Activated T-cell treated with anti-CD3 and anti-CD28 coated beads, Interleukin-2, amount 50 U/mL, for 4 hours (primary cell): Measurements from ENCODE around the gene CAVIN2. TPM values are rescaled to one million over a fixed set of nuclear protein-coding genes. Genes with fewer than 3 reads are reported as not detected.

ENCODE experiments used
- ATAC-seq, 2 donors: fragments of 200-7000 bp; cut with Tn5 transposase; one replicate each; pipeline ENCODE4 v1.10.0; 2021
- DNase-seq: peaks from one replicate; pipeline ENCODE4 v3.0.0-alpha.2; 2020
- H3K27me3 Mint-ChIP-seq: one replicate; pipeline ENCODE4 v1.8.0; 2021; ENCODE audit warnings: low read depth, mixed read lengths
- H3K36me3 Mint-ChIP-seq: one replicate; pipeline ENCODE4 v1.8.0; 2022; ENCODE audit warnings: mixed read lengths; ENCODE audit not compliant: insufficient read depth
- H3K4me1 Mint-ChIP-seq: one replicate; pipeline ENCODE4 v1.8.0; 2021; ENCODE audit warnings: low read depth, mixed read lengths
- H3K4me3 Mint-ChIP-seq: one replicate; pipeline ENCODE4 v1.8.0; 2021; ENCODE audit warnings: mild to moderate bottlenecking, moderate library complexity, mixed read lengths
- H3K9me3 Mint-ChIP-seq: one replicate; pipeline ENCODE4 v1.8.0; 2021; ENCODE audit warnings: mixed read lengths
- total RNA-seq, 3 donors: library from RNA; stranded (reverse); gene quantifications; one replicate each; pipeline ENCODE4 v1.2.1, GENCODE V29; 2021

The CAVIN2 gene
- total RNA-seq, 3 donors from 2014 or later = 0.08 to 0.38 (median 0.33) TPM

- peaks cover 10% of the 10 kb centered on the region for H3K27me3 Mint-ChIP-seq
- ATAC-seq (no peak), DNase-seq (no peak)
- no peak overlapping the region for H3K4me3 Mint-ChIP-seq
- H3K4me1 Mint-ChIP-seq = no peaks in the 10 kb centered on the region
- no peaks in the 10 kb centered on the region for H3K9me3 Mint-ChIP-seq
- H3K36me3 Mint-ChIP-seq = no peaks in the 10 kb centered on the region
Observed at GRCh38 chr2:191856111-191856876, 9.4 kb upstream of the CAVIN2 start.

- no peaks in the 10 kb centered on the region for H3K4me1 Mint-ChIP-seq
- H3K36me3 Mint-ChIP-seq = no peaks in the 10 kb centered on the region
- H3K4me3 Mint-ChIP-seq = no peak overlapping the region
- ATAC-seq (no peak), DNase-seq (no peak)
- peaks cover 8% of the 10 kb centered on the region for H3K27me3 Mint-ChIP-seq
- no peaks in the 10 kb centered on the region for H3K9me3 Mint-ChIP-seq
Observed at GRCh38 chr2:191855382-191855781, 8.5 kb upstream of the CAVIN2 start.

GRCh38 chr2:191854382-191855372, 7.8 kb upstream of the CAVIN2 start:
- DNase-seq (no peak), ATAC-seq (no peak)
- Mint-ChIP-seq H3K4me3 (no peak overlapping the region), H3K9me3 (no peaks in the 10 kb centered on the region), H3K36me3 (no peaks in the 10 kb centered on the region), H3K27me3 (peaks cover 12% of the 10 kb centered on the region), H3K4me1 (no peaks in the 10 kb centered on the region)

- H3K27me3 Mint-ChIP-seq = peaks cover 15% of the 10 kb centered on the region
- no peaks in the 10 kb centered on the region for H3K4me1 Mint-ChIP-seq
- ATAC-seq (no peak), DNase-seq (no peak)
- H3K4me3 Mint-ChIP-seq = no peak overlapping the region
- H3K9me3 Mint-ChIP-seq = no peaks in the 10 kb centered on the region
- H3K36me3 Mint-ChIP-seq = no peaks in the 10 kb centered on the region
Observed at GRCh38 chr2:191853843-191854242, 7.0 kb upstream of the CAVIN2 start.

- Mint-ChIP-seq H3K27me3 (peaks cover 29% of the 10 kb centered on the region), H3K36me3 (no peaks in the 10 kb centered on the region)
- ATAC-seq = no peak
Observed at GRCh38 chr2:191851158-191851557, 4.3 kb upstream of the CAVIN2 start.

GRCh38 chr2:191848771-191849767, 2.2 kb upstream of the CAVIN2 start:
- peaks cover 4% of the 10 kb centered on the region for H3K4me1 Mint-ChIP-seq
- H3K9me3 Mint-ChIP-seq = no peaks in the 10 kb centered on the region
- no peaks in the 10 kb centered on the region for H3K36me3 Mint-ChIP-seq
- ATAC-seq = no peak
- peaks cover 34% of the 10 kb centered on the region for H3K27me3 Mint-ChIP-seq
- H3K4me3 Mint-ChIP-seq = no peak overlapping the region
- DNase-seq = no peak

More at GRCh38 chr2:191851158-191851557, 4.3 kb upstream of the CAVIN2 start:
- Mint-ChIP-seq H3K9me3 (no peaks in the 10 kb centered on the region), H3K4me1 (peaks cover 2% of the 10 kb centered on the region), H3K4me3 (no peak overlapping the region)
- DNase-seq = no peak

- H3K4me1 Mint-ChIP-seq = peaks cover 4% of the 10 kb centered on the region
- ATAC-seq = no peak
- H3K9me3 Mint-ChIP-seq = no peaks in the 10 kb centered on the region
- H3K36me3 Mint-ChIP-seq = no peaks in the 10 kb centered on the region
- peaks cover 36% of the 10 kb centered on the region for H3K27me3 Mint-ChIP-seq
- no peak overlapping the region for H3K4me3 Mint-ChIP-seq
- DNase-seq = no peak
Observed at GRCh38 chr2:191847764-191848163, 876 bp upstream of the CAVIN2 start.

- peaks cover 36% of the 10 kb centered on the region for H3K27me3 Mint-ChIP-seq
- H3K9me3 Mint-ChIP-seq = no peaks in the 10 kb centered on the region
- no peaks in the 10 kb centered on the region for H3K36me3 Mint-ChIP-seq
- H3K4me1 Mint-ChIP-seq = peaks cover 4% of the 10 kb centered on the region
- ATAC-seq (no peak), DNase-seq (no peak)
- no peak overlapping the region for H3K4me3 Mint-ChIP-seq
Observed at GRCh38 chr2:191845876-191846514, 893 bp downstream of the CAVIN2 start.

GRCh38 chr2:191845248-191845715, 1.6 kb downstream of the CAVIN2 start:
- Mint-ChIP-seq H3K4me1 (peaks cover 4% of the 10 kb centered on the region), H3K36me3 (no peaks in the 10 kb centered on the region), H3K4me3 (no peak overlapping the region), H3K27me3 (peaks cover 35% of the 10 kb centered on the region), H3K9me3 (no peaks in the 10 kb centered on the region)
- no peak for ATAC-seq
- no peak for DNase-seq

GRCh38 chr2:191844706-191845105, 2.2 kb downstream of the CAVIN2 start:
- Mint-ChIP-seq H3K27me3 (peaks cover 32% of the 10 kb centered on the region), H3K36me3 (no peaks in the 10 kb centered on the region), H3K4me3 (no peak overlapping the region), H3K9me3 (no peaks in the 10 kb centered on the region), H3K4me1 (peaks cover 4% of the 10 kb centered on the region)
- no peak for ATAC-seq
- DNase-seq = no peak

- H3K27me3 Mint-ChIP-seq = peaks cover 20% of the 10 kb centered on the region
- DNase-seq (no peak), ATAC-seq (no peak)
- no peaks in the 10 kb centered on the region for H3K36me3 Mint-ChIP-seq
- H3K4me3 Mint-ChIP-seq = no peak overlapping the region
- H3K9me3 Mint-ChIP-seq = no peaks in the 10 kb centered on the region
- no peaks in the 10 kb centered on the region for H3K4me1 Mint-ChIP-seq
Observed at GRCh38 chr2:191840921-191841320, 6.0 kb downstream of the CAVIN2 start.

- DNase-seq (no peak), ATAC-seq (no peak)
- H3K4me1 Mint-ChIP-seq = no peaks in the 10 kb centered on the region
- H3K27me3 Mint-ChIP-seq = peaks cover 17% of the 10 kb centered on the region
- H3K9me3 Mint-ChIP-seq = no peaks in the 10 kb centered on the region
- no peaks in the 10 kb centered on the region for H3K36me3 Mint-ChIP-seq
- no peak overlapping the region for H3K4me3 Mint-ChIP-seq
Observed at GRCh38 chr2:191839918-191840804, 6.7 kb downstream of the CAVIN2 start.
